Epithelial cell of proximal tubule (primary cell): ENCODE measurements around the gene MAGI1. TPM values are rescaled to one million over a fixed set of nuclear protein-coding genes. Genes with fewer than 3 reads are reported as not detected.

Experiments
- DNase-seq: peaks from one replicate; pipeline ENCODE4 v3.0.0-alpha.2; 2011; ENCODE audit warnings: low read depth
- H3K4me3 ChIP-seq: 2 replicates; pipeline ENCODE4 v1.5.1; 2011; ENCODE audit warnings: low read depth, mild to moderate bottlenecking, low read length
- total RNA-seq: library from RNA; depleted of rRNA; stranded (reverse); fragments of >200 nt; gene quantifications from 2 replicates; pipeline ENCODE4 v1.2.3, GENCODE V29; 2015
- TF ChIP-seq, protein P1 (sequence below): conservative IDR thresholded peaks from 2 replicates; pipeline ENCODE4 v1.5.1; 2012; ENCODE audit warnings: low read depth, mild to moderate bottlenecking, low read length

MAGI1 gene
- total RNA-seq, 1 donor from 2014 or later, result 9.6 TPM

DNA sequence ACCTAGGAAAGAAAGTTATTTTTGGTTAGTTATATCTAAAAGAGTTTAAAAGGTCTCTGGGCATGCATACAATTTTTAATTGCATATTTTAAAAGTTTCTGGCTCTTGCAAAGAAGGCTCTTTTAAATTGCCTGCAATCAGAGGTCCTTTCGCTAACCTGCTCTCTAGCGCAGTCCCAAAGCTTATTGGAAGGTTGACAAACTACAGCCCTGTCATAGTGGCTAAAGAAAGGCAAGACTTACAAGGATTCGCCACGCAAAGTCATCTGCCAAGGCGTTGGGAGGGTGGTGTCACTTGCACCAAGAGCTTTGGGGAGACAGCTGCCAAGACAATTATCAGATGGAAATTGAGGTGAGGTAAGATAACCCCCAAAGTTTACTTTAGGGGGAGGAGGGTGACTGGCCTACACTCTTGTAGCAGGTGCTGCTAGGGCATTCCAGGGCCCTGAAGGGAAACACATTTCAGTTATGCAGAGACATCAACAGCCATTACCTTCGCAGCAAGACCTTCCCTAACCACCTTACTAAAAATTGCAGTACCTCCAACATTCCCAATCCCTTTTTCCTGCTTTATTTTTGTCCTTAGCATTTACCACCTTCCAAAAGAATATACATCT is 606.2 kb downstream of the MAGI1 start:
- DNase-seq, result no peak
- H3K4me3 ChIP-seq, result no peak overlapping the region
- TF ChIP-seq, protein P1, sequence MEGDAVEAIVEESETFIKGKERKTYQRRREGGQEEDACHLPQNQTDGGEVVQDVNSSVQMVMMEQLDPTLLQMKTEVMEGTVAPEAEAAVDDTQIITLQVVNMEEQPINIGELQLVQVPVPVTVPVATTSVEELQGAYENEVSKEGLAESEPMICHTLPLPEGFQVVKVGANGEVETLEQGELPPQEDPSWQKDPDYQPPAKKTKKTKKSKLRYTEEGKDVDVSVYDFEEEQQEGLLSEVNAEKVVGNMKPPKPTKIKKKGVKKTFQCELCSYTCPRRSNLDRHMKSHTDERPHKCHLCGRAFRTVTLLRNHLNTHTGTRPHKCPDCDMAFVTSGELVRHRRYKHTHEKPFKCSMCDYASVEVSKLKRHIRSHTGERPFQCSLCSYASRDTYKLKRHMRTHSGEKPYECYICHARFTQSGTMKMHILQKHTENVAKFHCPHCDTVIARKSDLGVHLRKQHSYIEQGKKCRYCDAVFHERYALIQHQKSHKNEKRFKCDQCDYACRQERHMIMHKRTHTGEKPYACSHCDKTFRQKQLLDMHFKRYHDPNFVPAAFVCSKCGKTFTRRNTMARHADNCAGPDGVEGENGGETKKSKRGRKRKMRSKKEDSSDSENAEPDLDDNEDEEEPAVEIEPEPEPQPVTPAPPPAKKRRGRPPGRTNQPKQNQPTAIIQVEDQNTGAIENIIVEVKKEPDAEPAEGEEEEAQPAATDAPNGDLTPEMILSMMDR, result no peak

DNA sequence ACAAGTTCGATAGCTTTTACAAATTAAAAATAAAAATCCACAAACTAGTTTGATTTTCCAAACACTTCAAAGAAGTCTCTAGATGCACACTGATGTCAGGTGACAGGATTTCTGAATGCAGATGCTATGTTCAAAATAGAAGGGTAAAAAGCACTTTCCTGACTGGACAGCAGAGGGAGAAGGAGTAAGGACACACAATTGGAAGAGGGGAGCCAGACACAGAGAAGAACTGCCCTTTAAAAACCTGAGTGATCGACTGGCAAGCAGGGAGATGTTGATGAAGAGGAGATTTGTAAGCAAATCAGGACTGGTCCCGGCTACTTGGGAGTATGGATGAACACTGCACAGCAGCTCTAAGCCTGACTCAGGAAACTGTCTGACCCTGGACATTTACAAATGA is 612.8 kb downstream of the MAGI1 start:
- DNase-seq, result no peak
- H3K4me3 ChIP-seq, result no peak overlapping the region
- TF ChIP-seq, protein P1, result peak; percentile 61

DNA sequence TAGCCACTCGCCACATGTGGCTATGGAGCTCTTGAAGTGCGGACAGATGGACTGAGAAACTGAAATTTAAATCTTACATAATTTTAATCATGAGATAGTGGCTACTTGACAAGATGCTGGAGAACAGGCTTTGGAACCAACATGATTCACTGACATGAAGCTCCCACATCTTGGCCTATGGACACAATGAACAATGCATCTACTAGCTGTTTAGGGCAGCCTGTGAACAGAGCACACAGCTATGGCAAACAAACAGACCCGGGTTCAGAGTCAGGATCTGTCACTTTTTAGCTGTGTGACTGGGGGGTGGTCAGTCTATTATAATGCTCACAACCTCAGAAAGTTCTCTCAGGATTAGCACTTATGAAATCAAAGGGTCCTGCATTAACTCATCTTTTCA is 616.6 kb downstream of the MAGI1 start:
- H3K4me3 ChIP-seq, result no peak overlapping the region
- TF ChIP-seq, protein P1, result no peak
- no peak for DNase-seq

DNA sequence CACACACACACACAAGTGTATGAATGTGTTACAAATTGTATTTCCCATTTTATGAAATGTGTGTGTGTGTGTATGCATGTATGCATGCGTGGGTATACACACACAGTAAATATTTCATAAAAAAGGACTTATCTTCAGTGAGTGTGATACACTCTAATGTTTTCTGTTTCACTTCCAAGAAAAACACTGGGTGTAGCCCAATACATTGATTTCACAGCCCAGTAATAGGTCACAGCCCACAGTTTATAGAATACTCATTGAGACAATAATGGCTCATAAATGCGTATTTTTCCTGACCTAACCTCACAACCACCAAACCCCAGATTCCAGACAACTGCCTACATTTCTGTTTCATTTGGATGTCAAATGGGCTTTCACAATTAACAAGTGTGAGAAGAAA is 619.5 kb downstream of the MAGI1 start:
- DNase-seq, result no peak
- TF ChIP-seq, protein P1, result no peak
- H3K4me3 ChIP-seq, result no peak overlapping the region

DNA sequence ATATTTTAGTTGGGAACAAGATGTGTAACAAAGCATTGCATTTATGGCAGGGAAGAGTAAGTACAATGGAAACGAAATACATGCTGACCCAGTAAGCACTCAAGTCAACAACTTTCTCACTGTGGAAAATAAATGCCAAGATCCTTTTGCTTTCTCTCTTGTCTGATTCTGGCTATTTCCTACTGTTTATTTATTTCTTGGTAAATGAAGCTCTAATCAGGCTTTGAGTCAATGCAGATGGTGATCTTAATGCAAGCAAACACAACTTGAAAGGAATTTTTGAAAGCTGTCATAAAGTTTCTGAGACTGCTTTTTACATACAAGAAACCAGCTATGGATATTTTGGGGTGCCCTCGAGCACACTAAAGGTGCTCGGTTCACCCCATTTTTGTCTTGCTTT is 624.8 kb downstream of the MAGI1 start:
- no peak overlapping the region for H3K4me3 ChIP-seq
- no peak for DNase-seq
- TF ChIP-seq, protein P1, result no peak

DNA sequence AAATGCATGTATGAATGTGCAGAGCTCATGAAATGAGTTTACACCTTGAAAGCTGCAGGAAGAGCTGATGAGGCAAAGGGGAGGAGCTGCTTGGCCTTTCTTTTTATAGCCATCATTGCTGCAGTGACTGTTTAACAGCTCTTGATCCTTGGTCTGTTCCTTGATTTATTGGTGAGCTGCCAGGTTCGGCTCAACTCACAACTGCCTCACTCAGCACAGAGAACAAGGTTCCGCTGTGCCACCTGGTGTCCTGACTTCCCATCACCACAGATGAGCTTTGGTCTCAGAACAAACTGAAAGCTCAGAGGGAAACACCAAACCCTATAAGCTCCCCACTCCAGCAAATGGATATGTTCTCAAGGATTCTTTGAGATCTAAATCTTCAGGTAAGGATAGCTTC is 626.1 kb downstream of the MAGI1 start:
- no peak overlapping the region for H3K4me3 ChIP-seq
- DNase-seq, result peak; percentile 70
- TF ChIP-seq, protein P1, result peak; percentile 77

DNA sequence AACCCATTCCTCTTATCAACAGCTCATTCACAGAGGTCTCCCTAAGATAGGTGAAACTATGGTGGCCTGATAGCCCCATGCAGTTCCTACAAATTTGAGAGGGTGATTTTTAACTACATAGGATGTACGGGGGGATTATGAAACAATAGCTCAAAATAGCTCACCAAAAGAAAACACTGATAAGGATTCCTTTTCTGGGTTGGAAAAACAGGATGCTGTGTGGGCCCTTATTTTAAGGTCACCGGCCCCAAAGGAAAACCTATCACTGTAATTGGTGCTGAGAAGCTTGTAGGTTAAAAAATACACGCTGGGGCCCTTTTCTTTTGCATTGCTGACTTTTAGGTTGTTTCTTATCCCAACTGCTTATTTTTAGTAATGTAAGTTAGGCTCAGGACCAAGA is 627.4 kb downstream of the MAGI1 start:
- TF ChIP-seq, protein P1, result no peak
- DNase-seq, result no peak
- H3K4me3 ChIP-seq, result no peak overlapping the region
